Ectodermal cell (in vitro differentiated cells): ENCODE measurements around the gene HIF1A.

Source experiments
- H3K27ac ChIP-seq: 2 replicates; pipeline ENCODE4 v1.7.0; 2013; ENCODE audit warnings: mild to moderate bottlenecking, low read depth, low read length; ENCODE audit not compliant: insufficient read depth, poor library complexity, severe bottlenecking
- H3K27me3 ChIP-seq: 2 replicates; pipeline ENCODE4 v1.7.0; 2013; ENCODE audit warnings: mild to moderate bottlenecking, low read length; ENCODE audit not compliant: insufficient read depth, control insufficient read depth, poor library complexity, severe bottlenecking
- H3K36me3 ChIP-seq: one replicate; pipeline ENCODE4 v1.7.0; 2013; ENCODE audit warnings: low read length; ENCODE audit not compliant: control insufficient read depth, insufficient read depth
- H3K4me1 ChIP-seq: one replicate; pipeline ENCODE4 v1.7.0; 2013; ENCODE audit warnings: low read length; ENCODE audit not compliant: control insufficient read depth, insufficient read depth
- H3K4me3 ChIP-seq: 2 replicates; pipeline ENCODE4 v1.7.0; 2013; ENCODE audit warnings: low read depth, low read length, control low read depth; ENCODE audit not compliant: insufficient read depth
- H3K9me3 ChIP-seq: 2 replicates; pipeline ENCODE4 v1.7.0; 2013; ENCODE audit warnings: mild to moderate bottlenecking, low read length, moderate library complexity; ENCODE audit not compliant: control insufficient read depth
- WGBS, 2 experiments: methylation state at CpG; one replicate each; pipeline ENCODE4 v1.1.7; 2013; ENCODE audit warnings: missing lambda C conversion rate in 2 of 2; 5-methylcytosine and 5-hydroxymethylcytosine counted together

Gene HIF1A

GRCh38 chr14:61768240-61768639 is 72.9 kb downstream of the HIF1A start:
- WGBS, 2 experiments, result 94 to 98% methylated on average over 2 to 3 of the region's 3 CpGs
- H3K4me1 ChIP-seq, result peaks cover 6% of the 10 kb centered on the region
- H3K27ac ChIP-seq, result no peak overlapping the region
- no peaks in the 10 kb centered on the region for H3K27me3 ChIP-seq
- H3K4me3 ChIP-seq, result no peak overlapping the region
- H3K36me3 ChIP-seq, result peaks cover 29% of the 10 kb centered on the region
- H3K9me3 ChIP-seq, result no peaks in the 10 kb centered on the region

- no peaks in the 10 kb centered on the region for H3K27me3 ChIP-seq
- H3K27ac ChIP-seq, result no peak overlapping the region
- no CpG with 5 or more reads among the region's 3 CpGs for WGBS, 2 experiments
- peaks cover 37% of the 10 kb centered on the region for H3K36me3 ChIP-seq
- H3K4me1 ChIP-seq, result peaks cover 6% of the 10 kb centered on the region
- no peak overlapping the region for H3K4me3 ChIP-seq
- no peaks in the 10 kb centered on the region for H3K9me3 ChIP-seq
Observed at GRCh38 chr14:61769893-61770292, 74.6 kb downstream of the HIF1A start.

GRCh38 chr14:61774861-61775260 is 79.5 kb downstream of the HIF1A start:
- WGBS, 2 experiments, result 93 to 94% methylated on average over 1 of the region's 1 CpG
- Histone ChIP-seq H3K27ac (no peak overlapping the region), H3K36me3 (peaks cover 33% of the 10 kb centered on the region)

GRCh38 chr14:61780125-61780524 is 84.8 kb downstream of the HIF1A start:
- Histone ChIP-seq H3K36me3 (peaks cover 45% of the 10 kb centered on the region), H3K27ac (no peak overlapping the region), H3K4me1 (no peaks in the 10 kb centered on the region), H3K27me3 (no peaks in the 10 kb centered on the region), H3K4me3 (no peak overlapping the region), H3K9me3 (no peaks in the 10 kb centered on the region)
- 93 to 96% methylated on average over 3 of the region's 3 CpGs for WGBS, 2 experiments

More at GRCh38 chr14:61774861-61775260, 79.5 kb downstream of the HIF1A start:
- Histone ChIP-seq H3K4me1 (no peaks in the 10 kb centered on the region), H3K9me3 (no peaks in the 10 kb centered on the region), H3K27me3 (no peaks in the 10 kb centered on the region), H3K4me3 (no peak overlapping the region)

- Histone ChIP-seq H3K9me3 (no peaks in the 10 kb centered on the region), H3K27ac (no peak overlapping the region), H3K36me3 (peaks cover 6% of the 10 kb centered on the region), H3K27me3 (no peaks in the 10 kb centered on the region), H3K4me1 (no peaks in the 10 kb centered on the region), H3K4me3 (no peak overlapping the region)
- 87 to 94% methylated on average over 5 of the region's 5 CpGs for WGBS, 2 experiments
Observed at GRCh38 chr14:61797309-61797708, 102.0 kb downstream of the HIF1A start.
